ENCODE measurements around the gene DHX29. TPM values are rescaled to one million over a fixed set of nuclear protein-coding genes. Genes with fewer than 3 reads are reported as not detected.

Gene DHX29, protein sequence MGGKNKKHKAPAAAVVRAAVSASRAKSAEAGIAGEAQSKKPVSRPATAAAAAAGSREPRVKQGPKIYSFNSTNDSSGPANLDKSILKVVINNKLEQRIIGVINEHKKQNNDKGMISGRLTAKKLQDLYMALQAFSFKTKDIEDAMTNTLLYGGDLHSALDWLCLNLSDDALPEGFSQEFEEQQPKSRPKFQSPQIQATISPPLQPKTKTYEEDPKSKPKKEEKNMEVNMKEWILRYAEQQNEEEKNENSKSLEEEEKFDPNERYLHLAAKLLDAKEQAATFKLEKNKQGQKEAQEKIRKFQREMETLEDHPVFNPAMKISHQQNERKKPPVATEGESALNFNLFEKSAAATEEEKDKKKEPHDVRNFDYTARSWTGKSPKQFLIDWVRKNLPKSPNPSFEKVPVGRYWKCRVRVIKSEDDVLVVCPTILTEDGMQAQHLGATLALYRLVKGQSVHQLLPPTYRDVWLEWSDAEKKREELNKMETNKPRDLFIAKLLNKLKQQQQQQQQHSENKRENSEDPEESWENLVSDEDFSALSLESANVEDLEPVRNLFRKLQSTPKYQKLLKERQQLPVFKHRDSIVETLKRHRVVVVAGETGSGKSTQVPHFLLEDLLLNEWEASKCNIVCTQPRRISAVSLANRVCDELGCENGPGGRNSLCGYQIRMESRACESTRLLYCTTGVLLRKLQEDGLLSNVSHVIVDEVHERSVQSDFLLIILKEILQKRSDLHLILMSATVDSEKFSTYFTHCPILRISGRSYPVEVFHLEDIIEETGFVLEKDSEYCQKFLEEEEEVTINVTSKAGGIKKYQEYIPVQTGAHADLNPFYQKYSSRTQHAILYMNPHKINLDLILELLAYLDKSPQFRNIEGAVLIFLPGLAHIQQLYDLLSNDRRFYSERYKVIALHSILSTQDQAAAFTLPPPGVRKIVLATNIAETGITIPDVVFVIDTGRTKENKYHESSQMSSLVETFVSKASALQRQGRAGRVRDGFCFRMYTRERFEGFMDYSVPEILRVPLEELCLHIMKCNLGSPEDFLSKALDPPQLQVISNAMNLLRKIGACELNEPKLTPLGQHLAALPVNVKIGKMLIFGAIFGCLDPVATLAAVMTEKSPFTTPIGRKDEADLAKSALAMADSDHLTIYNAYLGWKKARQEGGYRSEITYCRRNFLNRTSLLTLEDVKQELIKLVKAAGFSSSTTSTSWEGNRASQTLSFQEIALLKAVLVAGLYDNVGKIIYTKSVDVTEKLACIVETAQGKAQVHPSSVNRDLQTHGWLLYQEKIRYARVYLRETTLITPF (N-terminal part only)
- 23.1 and 26.9 TPM in 2 replicates for total RNA-seq

DNA sequence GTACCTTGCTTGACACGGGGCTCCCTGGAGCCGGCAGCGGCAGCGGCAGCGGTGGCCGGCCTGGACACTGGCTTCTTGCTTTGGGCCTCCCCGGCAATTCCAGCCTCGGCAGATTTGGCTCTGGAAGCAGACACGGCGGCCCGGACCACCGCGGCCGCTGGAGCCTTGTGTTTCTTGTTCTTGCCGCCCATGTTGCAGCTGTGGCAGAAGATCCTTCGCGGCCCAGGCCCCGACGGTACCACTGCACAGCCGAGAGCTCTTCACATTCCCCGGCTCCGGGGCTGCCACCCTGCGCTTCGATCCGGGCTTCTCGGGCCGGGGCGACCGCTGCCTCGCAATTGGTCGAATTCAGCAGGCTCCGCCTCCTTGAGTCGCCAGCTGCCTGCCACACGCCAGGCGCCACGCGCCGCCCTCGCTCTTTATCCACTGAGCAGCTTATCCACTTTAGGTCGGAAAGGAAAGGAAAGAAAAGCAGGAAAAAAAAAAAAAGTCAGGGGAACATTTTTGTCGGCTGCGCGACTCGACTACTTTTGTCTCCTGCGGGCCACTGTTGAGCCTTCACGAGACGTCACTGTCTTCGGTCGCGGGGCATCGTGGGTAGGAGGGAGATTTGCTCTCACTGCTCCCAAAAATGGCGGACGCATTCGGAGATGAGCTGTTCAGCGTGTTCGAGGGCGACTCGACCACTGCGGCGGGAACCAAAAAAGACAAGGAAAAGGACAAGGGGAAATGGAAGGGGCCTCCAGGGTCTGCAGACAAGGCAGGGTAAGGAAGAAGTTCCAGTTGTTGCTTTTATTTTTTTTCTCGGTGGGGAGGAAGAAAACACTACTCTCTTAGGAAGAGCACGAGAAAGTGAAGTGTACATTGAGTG, at the start of gene DHX29, which contains the start of gene MTREX:
TSS of gene DHX29 (minus strand) at position 312 of the 871 bp plus-strand sequence. CDS start at position 191, 121 bp downstream.
TSS of gene MTREX (plus strand) at position 607 of the 871 bp plus-strand sequence. CDS start at position 632, 25 bp downstream.

DNA sequence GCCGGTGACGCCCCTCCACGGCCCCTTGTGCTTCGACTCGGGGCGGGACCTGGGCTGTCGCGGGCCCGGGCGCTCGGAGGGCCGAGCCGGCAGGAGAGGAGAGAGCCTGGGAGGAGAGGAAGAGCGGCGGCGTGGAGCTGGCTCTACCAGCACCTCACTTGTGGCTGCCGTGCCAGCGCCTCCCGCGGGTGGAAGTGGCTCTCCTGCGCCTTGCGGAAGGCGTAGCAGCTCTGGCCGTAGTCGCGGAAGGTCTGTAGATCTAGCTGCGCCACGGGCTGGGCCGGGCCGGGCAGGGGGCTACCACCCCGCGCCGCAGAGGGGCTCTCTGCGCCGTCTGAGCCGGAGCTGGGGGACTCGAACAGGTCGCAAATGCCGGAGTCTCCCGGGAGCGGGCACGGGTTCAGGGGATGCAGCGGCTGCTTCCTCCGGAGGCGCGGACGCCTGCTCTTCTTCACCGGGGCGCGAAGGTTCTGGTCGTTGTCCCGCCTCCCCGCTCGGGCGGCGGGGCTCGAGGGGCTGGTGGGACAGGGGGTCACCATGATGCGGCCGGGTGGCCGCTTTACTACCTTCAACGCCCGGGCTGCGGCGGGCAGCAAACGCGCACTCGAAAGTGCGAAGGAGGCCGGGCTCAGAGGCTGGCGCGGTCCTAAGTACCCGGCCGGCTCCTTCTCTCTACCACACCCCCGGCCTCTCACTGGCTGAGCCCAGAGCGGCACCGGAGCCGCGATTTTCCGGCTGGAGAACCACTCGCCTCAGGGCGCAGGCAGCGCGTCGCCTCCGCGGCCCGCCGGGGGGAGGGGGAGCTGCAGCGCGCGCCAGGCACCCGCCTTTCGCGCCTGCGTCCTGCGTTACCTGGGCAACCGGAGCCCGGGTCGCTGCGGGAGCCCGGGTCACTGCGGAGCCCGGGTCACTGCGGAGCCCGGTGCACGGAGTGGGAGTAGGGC, 74.2 kb downstream of the DHX29 start, which contains the start of gene CCNO:
TSS of gene CCNO (minus strand) at position 624 of the 944 bp plus-strand sequence. CDS start at position 539, 85 bp downstream.

DNA sequence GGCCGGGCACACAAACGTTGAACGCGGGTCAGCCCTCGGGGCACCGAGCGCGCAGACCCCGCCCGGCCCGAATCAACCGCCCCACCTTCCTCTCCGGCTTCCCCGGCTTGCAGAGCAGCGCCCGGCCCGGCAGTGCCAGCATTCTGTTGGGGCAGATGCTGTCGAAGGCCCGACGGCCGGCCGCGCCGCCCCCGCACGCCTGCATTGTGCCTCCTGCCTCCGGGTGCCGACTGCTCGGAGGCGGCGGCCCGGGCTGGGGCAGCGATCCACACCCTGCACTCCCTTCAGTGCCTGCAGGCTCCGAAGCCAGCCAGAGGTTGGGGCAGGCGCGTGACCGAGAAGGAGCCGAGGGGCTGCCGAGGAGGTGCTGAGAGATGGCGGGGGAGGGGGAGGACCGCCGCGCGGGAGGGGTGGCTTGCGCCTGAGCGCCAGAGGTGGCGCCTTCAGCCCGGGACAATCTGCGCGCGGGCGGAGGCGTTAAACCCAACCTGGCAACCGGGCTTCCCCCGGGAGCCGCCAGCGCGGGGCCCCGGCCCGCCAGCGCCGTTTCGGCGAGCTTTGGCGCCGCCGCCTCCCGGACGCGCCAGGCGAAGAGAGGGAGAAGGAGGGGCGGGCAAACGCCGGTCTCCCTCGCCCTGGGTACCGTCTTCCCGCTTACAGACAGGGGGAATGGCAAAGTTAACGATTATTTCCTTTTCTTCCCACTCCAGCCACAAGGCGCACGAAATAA, 80.4 kb downstream of the DHX29 start, which contains the start of gene MCIDAS:
TSS of gene MCIDAS (minus strand) at position 382 of the 730 bp plus-strand sequence. CDS start at position 205, 177 bp downstream.

Other genes starting within 250 kb of the DHX29 start
- gene GZMA, start 205.0 kb downstream of the DHX29 start, total RNA-seq = not detected in 2 replicates
- gene GPX8, start 147.5 kb downstream of the DHX29 start, total RNA-seq = 108 and 132 TPM in 2 replicates
- gene CDC20B, start 134.5 kb downstream of the DHX29 start, total RNA-seq = not detected in 2 replicates
- not detected in 2 replicates for gene MCIDAS, start 80.4 kb downstream of the DHX29 start, total RNA-seq
- gene CCNO, start 74.1 kb downstream of the DHX29 start, total RNA-seq = 0.10 and 0.25 TPM in 2 replicates
- 51.0 and 61.2 TPM in 2 replicates for gene MTREX, start 295 bp upstream of the DHX29 start, total RNA-seq
- gene PLPP1, start 227.3 kb upstream of the DHX29 start, total RNA-seq = 158 and 187 TPM in 2 replicates

All from cardiac ventricle fibroblast (primary cell).